Stimulated activated CD8-positive, alpha-beta memory T cell treated with anti-CD3 and anti-CD28 coated beads, Interleukin-2, amount 100 ng/mL, for 1 hour (primary cell): ENCODE measurements around the gene OR6C76.

Experiments
- DNase-seq, 2 donors: peaks; one replicate each; pipeline ENCODE4 v3.0.0-alpha.2; 2020; ENCODE audit warnings: low read depth in 2 of 2

Gene OR6C76

DNA sequence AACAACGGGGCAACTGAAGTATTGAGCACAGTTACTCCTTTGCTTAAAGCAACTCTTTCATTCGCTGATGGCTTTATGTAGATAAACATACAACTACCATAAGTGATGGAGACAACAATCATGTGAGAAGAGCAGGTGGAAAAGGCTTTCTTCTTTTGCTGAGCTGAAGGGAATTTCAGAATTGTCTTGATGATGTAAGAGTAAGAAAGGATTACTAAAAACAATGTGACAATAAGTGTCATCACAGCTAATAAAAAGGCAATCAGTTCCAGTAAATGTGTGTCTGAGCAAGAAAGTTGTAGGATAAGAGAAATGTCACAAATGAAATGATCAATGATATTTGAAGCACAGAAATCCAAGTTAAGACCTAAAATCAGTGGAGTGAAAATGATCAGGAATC is 43.2 kb downstream of the OR6C76 start:
- no peak for DNase-seq

DNA sequence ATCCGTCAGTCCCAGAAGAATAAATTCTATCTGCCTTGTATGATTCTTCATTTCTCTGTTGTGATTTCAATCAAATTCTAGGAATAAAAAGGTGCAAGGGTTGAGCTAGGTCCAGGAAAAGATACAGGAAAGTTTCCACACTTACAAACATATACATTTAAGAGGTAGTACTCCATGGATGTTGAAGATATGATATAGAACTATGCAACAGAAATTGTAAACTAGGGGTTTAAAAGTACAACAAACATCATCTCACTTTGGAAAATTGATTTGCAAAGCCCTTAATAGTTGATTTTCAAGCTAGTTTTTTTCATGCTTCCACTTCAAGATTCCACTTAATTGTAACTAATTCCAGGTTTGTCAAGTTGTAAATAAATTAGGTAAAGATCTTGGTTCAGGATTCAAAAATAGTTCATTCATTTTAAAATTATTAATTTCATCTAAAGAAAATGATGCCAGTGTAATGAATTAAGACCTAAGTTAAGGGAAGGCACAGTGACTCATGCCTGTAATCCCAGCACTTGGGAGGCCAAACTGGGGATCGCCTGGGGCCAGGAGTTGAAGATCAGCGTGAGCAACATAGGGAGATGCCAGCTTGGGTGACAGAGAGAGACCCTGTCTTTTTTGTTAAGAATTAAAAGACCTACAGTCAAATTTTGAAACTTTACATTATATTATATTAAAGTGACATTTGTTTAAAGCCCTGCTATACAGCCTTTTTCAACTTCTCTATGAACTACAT is 44.2 kb downstream of the OR6C76 start, which contains the start of gene OR6C70:
Gene OR6C70, minus strand, starts transcription at position 51 of the 742 bp plus-strand sequence. Its CDS starts 0 bp downstream, at position 51.
- DNase-seq: no peak

DNA sequence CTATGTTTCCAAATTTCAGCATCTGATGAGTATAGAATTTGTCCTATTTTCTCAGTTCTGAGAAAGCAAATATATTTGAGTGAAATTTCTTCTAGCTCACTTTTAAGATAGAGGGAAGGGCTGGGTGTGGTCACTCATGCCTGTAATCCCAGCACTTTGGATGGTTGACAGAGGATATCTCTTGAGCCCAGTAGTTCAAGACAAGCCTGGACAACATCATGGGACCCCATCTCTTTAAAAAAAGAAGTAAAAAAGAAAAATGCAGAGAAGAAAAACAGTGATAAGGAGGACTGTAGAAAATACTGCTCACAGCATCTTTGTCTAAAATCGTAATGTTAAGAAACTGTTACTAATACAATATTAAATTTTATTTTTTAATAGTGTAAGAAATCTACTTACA is 46.2 kb downstream of the OR6C76 start:
- DNase-seq: no peak
